ENCODE measurements around the gene CYP2W1.

Gene CYP2W1

DNA sequence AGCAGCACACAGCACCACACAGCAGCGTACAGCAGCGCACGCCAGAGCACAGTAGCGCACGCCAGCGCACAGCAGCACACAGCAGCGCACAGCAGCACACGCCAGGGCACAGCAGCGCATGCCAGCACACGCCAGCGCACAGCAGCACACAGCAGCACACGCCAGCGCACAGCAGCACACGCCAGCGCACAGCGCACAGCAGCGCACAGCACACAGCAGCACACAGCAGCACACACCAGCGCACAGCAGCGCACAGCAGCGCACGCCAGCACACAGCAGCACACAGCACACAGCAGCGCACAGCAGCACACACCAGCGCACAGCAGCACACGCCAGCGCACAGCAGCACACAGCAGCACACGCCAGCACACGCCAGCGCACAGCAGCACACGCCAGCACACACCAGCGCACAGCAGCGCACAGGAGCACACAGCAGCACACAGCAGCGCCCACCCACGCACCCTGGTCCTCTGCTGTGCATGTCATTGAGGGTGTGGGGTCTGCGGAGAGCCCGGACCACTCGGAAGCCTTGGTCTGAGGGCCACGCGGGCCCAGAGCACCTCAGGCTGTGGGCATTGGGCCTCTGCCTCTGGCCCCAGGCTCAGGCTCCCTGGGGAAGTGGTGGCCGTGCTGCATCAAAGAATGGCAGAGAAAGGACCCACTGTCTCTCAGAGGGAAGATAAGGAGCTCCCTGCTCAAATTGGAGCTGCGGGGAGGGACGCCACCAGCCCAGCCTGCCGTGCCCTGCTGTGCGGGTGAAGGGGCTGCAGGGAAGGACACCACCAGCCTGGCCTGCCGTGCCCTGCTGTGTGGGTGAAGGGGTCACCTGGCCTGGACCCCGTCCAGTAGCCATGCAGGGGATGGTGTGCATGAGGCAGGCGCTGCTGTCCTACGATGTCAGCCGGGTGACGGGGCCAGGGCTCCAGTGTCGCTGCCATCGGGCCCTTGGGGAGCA is 33.9 kb downstream of the CYP2W1 start:
- DNase-seq: no peak

DNA sequence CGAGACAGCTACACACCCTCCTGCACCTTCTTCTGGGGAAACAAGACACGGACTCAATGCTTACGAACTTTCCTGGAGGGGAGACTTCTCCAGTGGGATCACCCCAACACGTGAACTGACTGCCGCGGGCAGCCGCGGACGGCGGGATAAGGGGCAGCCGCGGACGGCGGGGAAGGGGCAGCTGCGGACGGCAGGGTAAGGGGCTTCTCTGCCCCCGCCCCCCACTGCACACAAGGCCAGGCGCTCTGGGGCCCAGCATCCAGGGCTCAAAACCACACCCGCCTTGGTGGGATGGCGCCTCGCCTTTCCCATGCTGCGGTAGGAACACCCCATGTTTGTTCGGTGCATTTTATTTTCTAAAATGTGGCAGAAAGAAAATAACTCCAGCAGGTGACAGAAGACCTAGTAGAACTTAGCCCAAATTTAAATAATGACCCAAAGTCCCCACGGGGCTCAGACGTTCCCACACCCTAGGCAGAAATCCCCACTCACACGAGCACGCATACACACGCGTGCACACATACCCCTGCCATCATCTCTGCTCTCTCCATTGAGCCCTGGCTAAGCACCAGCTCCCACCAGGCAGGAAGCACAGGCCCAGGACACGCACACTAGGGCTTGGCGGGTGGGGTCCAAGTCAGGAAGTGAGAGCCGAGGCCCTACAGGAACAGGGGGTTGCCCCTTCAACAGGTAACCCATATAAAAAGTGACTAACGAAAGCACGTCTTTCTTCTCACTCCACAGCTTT is 34.8 kb downstream of the CYP2W1 start:
- DNase-seq: no peak

DNA sequence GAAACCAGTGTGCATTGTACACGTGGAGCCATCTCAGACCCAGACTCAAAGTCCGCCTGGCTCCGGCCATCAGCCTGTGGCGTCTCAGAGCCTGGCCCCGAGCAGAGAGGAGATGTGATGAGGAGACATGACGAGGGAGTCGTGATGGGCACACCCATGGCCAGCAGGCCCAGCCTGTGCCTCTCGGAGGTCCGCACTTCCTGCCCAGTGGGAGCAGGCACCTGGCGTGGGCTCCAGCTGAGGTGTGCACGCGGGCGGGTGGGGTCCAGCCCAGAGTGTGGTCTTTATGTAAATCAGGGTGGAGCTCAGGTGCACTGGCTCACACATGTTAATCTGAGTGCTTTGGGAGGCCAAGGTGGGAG is 35.3 kb downstream of the CYP2W1 start:
- no peak for DNase-seq

DNA sequence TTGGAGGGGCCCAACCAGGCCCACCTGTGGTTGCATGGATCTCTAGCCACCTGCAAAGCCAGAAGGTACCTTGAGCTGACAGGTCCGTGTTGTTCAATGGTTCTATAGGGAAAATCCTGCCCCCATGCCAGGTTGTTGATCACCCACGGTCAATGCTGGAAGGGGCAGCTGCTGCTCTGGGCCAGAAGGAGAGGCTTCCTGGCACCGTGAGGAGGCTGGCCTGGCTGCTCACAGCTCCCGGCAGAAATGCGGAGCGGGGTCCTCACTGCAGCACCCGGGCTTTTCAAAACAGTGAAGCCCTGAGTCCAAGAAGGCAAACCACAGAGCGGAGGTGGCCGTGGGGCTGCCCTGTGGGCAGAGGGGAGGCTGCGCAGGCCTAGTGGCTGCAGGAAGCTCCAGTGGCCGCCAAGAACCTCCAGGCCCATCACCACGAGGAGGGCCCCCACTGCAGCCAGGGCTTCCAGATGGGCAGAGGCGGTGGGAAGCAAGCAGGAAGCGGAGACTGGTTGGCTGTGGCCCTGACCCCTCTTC is 36.3 kb downstream of the CYP2W1 start:
- no peak for DNase-seq

DNA sequence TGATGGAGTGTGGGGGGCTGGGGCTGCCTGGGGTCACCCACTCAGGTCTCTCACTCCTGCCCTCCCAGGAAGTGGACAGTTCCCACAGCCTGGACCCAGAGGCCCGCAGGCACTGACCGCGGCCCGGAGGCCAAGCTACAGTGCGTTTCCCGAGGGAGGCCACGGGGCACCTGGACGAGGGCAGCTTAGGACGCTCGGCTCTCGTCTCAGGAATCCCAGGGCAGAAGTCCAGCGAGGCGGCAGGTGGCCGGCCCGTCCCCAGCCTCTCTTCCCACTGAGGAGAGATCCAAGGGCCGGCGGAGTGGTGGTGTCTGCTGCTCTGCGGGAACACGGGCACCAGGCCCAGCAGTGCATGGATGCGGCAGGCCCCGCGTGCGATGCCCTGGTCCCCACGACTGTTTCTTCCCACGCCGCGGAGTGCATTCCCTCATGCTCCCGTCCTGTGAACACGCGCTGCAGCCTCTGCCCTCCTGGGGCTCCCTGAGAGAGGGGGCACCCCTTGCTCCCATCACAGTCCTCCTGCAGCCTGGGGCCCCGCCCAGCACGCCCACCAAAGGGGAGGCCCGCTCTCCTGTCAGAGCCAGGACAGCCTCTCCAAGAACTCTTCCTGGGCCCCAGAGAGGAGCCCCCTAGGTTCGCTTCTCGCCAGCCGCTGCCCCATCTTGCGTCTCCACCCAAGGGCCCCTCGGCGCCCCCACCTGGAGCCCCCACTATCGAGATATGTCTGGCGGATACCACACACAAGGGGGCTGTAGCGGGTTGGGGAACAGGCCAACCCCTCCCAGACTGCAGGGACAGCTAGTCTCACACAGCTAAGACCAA is 37.0 kb downstream of the CYP2W1 start:
- no peak for DNase-seq

DNA sequence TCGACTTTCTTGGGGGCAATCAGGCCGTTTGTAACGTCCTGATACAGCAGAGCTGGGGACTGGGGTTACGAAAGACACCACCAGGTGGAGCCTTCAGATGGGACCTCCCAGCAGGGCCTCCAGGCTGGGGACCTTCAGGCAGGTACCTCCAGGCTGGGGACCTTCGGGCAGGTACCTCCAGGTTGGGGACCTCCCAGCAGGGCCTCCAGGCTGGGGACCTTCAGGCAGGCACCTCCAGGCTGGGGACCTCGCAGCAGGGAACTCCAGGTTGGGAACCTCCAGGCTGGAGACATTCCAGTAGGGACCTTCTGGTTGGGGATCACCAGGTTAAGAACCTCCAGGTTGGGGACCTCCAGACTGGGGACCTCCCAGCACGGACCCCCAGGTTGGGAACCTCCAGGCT is 37.9 kb downstream of the CYP2W1 start:
- no peak for DNase-seq

DNA sequence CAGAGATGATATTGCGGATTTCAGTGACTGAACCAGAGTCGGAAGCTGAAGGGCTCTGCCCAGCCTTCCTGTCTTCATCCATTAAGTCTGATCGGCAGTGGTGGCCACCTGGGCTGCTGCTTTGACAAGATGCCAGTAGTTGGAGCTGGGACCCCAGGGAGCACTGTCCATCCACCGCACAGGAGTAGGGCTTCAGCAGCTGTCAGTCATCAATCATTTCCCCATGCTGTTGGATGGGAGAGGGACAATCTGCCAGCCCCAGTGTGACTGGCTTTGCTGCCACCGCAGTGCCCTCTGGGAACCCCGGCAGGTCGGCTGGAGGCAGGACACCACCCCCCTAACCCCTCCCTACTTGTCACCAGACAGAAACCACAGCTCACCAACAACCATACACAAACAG is 38.4 kb downstream of the CYP2W1 start:
- DNase-seq: no peak

DNA sequence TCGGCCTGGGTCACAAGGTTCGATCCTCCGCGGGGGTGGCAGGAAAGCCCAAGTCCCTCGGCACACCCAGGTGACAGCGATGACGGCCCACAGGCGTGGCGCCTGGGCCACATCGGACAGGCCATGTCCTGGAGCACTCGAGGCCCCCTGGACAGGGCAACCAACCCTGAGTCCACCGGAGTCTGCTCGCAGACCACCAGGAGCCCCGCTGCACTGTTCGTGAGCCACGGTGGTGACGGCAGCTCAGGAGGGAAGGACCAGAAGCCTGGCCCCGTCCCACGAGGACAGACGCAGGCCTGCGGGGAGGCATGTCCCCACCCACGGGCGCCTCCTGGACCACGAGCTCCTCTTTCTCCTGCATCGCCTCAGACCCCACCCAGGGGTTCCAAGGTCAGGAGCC is 39.0 kb downstream of the CYP2W1 start:
- DNase-seq: no peak

DNA sequence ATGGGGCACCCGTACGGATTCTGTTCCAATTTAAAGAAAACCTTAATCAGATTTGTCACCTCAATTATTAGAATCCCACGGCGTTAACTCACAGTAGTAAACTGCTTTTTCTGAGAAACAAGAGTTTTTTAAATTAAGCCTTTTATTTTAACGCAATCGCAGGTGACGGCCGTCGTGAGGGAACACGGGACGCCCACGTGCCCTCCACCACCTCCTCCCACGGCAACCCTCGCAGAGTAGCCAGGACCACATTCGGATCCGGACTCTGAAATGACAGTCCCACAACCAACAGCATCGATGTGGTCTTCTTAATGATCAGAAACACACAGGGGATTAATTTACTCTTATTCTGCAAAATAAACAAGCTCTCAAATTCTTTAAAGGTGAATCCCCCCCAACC is 39.4 kb downstream of the CYP2W1 start:
- DNase-seq: no peak

DNA sequence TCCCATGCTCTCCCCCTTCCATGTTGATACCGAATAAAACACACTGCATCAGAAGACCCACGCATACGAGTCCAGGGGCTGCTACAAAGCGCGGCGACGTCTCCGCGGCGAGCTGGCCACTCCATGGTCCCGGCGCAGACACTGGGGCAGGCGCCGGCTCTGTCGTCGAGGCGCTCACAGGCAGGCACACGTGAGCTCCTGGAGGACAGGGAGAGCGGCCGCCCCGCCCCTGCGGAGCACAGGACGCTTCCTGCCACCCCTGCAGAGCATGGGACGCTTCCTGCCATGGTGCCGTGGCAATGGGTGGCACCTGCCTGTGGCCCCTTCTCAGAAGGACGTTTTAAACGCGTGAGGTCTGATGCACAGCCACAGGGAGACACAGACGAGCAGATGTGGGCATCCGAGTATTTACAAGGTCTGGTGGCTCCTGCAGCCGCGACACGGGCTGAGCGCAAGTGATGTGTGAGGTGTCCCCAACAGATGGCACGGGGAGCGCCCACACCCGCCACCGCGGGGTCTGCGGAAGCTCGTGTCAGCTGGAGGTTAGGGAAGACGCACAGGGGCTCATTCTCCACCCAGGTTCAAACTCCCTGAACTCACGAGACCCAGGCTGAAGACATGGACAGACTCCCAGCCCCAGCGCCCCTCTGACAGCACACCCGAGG is 40.0 kb downstream of the CYP2W1 start:
- no peak for DNase-seq

DNA sequence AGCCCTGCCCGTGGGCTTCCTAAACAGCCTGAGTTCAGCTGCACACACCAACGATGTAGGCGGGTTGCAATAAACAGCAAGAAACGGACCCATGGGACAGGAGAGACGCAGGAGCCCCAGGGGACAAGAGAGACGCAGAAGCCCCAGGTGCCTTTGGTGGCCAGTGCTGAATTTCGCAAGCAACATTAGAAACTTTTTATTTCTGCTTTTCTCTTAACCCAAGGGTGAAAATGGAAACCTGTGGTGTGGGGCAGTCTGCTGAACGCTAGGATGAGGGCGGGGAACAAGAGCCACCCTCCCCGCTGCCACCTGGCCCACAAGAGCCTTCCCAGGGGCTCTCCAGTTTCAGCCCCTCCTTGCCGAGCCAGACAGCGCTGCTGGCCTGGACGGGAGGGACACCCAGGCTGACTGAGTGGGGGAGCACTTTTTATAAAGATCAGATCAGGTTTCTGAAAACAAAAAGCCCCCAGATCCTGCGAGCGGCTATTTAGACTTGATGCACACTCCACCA is 41.4 kb downstream of the CYP2W1 start:
- no peak for DNase-seq

DNA sequence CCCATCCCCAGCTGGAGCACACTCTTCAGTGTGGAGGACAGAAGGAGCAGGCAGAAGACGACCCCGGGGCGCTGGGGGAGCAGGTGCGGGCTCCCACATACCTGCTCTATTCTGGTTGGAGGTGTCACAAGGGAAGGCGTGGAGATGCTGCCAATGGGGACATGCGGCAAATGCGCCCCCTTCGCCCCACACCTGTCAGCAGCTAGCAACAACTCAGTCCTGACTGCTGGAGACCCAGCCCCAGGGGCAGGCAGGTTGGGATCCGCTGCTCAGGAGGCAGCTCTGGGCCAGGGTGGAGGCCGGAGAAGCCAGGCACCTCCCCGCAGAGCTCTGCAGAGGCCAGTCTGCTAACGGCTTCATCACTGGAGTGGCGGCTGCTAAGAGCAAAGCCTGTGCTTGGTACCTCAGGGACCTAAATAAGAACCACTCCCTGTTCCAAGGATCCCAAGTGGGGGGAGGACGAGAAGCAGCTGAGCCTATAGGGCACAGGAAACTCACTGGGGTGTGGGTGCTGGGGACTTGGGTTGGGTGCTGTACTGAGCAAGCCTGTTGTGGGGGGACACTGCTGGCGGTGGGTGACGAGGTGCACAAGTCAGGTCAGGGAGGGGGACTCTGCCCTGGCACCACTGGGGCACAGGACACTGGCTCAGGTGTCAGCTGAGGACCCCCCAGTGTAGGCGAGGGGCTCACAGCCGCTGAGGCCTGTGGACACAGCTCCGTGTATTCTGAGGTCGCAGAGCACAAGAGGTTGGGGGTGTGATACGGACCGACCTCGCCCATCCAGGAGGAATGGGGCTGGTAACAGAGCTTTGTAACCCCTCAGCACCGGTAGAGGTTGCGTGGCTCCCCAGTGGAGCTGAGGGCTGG is 42.1 kb downstream of the CYP2W1 start:
- DNase-seq: no peak

DNA sequence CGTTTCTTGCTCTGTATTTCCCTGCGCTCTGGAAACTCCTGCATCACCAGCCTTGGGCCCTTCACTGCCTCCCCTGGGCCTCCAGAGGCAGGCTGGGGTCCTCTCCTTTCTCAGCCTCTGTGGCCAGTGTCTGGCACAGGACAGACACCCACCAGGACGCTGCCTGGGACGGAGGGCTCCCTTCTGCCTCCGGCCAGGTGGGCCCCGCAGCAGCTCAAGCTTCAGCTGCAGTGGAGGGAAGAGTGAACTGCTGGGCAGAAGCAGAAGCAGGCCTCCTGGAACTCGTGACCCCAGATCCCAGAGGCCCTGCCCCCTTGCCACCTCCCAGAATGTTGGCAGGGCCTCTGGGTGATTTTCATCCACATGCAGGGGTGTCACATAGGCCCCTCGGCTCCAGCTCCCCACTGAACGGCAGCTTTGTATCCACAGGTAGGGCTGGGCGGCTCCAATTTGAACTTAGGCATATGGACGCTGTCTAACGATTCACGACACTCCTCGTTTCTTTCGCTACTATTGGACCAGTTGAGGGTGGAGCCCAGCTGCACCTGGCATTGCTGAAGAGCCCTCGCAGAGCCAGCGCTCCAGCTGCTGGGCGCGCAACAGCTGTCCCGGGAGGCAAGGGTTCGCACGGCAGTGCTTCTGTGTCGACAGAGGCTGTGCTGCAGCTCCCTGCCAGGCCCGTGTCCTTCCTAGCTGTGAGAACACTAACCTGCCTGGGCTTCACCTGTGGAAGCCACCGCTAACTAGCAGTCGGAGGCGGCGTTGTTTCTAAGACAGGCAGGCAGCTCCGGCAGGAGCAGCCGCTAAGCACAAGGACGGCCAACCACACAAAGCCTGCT is 43.0 kb downstream of the CYP2W1 start:
- no peak for DNase-seq

DNA sequence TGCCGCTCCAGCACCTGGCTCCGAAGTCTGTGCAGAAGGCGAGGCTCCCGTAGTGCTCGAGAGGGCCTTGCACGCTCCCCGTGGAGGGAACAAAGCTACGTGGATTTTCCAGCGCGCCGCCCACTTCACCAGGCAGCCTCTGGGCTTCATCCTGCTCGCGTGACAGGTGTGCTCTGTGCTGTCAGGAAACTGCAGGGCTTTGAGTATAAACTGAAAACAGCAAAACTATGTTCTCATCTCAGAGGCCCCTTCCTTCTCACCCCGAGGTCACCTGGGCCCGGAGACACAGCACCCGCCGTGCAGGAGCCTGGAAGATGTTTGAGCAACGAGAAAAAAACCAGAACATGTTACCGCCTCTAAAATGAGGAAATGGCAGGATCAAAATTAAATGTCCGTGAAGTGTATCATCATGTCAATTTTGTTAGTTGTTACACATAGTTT is 43.8 kb downstream of the CYP2W1 start:
- no peak for DNase-seq

DNA sequence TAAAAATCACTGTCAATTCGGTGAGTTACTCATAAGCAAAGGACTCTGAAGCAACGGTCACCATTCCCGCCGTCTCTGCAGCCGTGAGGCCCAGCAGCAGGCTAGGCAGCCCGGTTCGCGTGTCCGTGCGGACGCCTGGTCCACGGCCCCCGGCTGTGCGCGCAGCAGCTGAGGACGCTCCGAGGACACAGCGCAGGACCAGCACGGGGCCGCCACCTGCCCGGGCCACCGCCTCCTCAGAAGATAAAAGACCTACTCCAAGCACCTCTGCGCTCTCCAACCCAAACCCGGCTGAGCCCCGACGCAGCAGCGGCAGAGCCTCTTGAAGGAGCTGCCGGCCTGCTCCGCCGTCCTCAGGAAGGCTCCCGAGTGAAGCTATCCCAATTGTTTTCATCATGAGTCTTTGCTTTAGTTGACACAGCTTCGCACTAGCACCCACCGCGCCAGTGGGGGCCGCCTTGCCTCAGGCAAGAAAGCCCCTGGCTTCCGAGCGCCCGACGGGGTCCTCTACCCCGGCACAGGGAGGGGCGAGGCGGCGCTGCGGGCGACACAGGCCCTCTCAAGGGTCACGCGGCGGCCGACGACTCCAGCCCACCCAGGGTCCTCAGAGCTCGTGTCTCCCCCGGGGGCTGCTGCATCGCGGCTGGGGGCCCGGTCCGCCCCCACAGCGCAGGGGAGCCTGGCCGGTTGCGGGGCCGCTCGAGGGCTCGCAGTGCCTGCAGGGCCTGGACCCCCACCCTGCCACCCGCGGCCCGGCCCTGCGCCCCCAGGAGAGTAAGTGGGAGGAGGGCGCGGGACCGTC is 44.5 kb downstream of the CYP2W1 start:
- no peak for DNase-seq

DNA sequence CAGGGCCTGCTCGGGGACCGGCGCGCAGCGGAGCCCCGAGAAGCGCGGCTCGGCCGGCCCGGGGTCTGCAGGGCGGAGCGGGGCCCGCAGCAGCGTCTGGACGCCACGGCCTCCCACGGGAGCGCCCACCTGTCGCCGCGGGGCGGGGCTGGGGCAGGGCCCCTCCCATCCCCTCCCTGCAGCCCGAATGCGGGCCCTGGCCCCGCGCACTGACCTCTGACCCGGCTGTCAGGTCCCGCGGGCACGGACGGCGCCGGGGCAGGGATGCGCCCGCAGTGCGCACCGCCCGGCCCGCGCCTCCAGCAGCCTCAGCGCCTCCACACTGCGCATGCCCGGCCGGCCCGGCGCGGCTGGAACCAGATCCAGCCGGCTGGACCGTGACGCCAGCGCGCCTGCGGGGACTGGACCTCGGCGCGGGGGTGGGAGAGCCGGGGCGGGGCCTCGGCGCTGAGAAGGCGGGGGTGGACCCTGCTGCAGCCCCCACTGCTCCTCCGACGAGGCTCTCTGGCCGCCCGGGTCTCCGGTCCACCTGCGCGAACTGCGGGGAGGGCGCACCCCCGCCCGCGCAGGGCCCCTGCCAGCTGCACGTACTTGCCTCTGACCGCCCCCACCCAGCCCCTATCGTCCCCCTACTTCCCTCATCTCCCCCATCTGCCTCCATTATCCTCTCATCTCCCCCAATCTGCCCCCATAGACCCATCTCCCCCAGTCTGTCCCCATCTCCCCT is 45.2 kb downstream of the CYP2W1 start:
- peak; percentile 65 for DNase-seq

DNA sequence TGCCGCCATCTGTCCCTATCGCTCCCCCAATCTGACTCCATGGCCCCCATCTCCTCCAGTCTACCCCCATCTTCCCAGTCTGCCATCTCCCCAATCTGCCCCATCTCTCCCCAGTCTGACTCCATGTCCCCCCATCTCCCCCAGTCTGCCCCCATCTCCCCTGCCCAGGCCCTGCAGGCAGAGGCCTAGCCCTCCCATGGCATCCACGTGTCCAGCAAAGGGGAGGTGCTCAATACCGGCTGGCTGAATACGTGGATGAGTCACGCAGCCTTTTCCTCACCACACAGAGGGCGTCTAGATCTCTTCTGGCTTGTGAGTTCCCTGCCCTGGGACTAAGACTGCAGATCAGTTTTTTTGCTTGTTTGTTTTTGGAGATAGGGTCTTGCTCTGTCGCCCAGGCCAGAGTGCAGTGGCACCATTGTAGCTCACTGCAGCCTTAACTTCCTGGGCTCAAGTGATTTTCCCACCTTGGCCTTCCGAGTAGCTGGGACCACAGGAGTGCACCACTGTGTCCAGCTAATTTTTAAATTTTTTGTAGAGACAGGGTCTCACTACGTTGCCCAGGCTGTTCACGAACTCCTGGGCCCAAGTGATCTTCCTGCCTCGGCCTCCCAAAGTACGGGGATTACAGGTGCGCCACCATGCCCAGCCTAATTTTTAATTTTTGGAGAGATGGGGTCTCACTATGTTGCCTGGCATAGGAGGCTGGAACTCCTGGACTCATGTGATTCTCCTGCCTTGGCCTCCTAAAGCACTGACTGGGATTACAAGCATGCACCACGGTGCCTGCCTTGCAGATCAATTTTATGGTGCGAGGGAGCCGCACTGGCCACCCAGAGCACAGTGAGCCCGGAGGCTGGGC is 46.0 kb downstream of the CYP2W1 start:
- no peak for DNase-seq
